Right ventricle myocardium superior (tissue), 1 donor: ENCODE measurements around the gene BCR. TPM values are rescaled to one million over a fixed set of nuclear protein-coding genes. Genes with fewer than 3 reads are reported as not detected.

Experiments used
- ATAC-seq: fragments of 200-7000 bp; cut with Tn5 transposase; one replicate; pipeline ENCODE4 v1.9.1; 2020; ENCODE audit warnings: mild to moderate bottlenecking; ENCODE audit not compliant: poor library complexity
- DNase-seq: peaks from one replicate; pipeline ENCODE4 v3.0.0-alpha.2; 2020
- intact Hi-C: fragments of 100-400 bp; cut with DNase I; formaldehyde crosslinking; loops from one replicate; pipeline ENCODE4 v1.11.2; 2022
- total RNA-seq: library from RNA; stranded (reverse); fragmentation: NEBNext Ultra II Directional; extraction: Animal tissue kit (Norgen Biotek cat#: 25700); gene quantifications from one replicate; pipeline ENCODE4 v1.2.1, GENCODE V29; 2021
- donor health status: DM: no; HTN: yes; CAD: no; lungs with severe emphysema.

BCR gene
- total RNA-seq, 1 donor from 2014 or later: 28.2 TPM

DNA sequence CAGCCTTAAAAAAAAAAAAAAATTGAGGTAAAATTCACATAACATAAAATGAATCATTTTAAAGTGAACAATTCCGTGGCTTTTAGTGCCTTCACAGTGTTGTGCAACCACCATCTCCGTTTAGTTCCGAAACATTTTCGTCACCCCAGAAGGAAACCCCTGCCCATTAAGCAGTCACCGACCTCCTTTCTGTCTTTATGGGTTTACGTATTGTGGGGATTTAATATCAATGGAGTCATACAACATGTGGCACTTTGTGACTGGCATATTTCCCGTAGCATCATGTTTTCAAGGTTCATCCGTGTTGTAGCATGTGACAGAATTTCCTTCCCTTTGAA lies 65.5 kb downstream of the BCR start:
- intact Hi-C loops: no loop called here
- ATAC-seq: no peak

DNA sequence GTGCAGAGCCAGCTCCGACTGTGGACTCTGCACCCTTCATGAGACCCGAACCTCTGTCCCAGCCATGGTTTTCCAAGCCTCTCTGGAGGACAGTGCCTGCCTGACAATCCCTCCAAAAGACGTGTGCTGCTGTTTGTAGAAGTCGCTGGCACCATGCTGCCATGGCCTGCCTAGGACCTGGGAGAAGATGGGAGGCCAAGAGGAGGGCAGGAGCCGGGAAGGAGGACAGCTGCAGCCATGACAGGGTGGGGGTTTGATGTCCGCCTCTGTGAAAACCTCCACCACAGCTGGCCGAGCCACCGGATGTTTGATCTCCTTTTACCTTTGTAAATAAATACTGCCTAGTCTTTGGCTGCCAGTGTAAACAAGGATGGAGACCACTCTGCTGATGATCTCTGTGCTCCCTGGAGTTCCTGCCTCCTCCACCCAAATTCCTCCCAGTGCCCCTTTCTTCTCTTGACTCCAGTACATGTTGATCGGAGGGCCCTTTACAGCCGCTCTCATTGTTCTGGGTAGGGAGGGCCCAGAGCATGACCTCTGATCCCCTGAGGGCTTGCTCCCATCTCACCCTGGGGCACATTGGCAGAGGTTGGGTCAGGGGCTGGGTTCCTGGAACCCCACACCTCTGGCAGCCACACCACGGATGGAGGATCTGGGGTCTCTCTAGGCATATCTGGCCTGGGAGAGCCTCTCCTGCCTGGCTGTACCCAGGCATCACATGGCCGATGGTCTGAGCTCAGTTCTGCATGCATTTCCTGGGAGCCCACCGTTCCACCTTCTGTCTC lies 66.9 kb downstream of the BCR start:
- intact Hi-C loops: no loop called here
- no peak for DNase-seq
- no peak for ATAC-seq

More for the DNA sequence above, 65.5 kb downstream of the BCR start:
- no peak for DNase-seq

DNA sequence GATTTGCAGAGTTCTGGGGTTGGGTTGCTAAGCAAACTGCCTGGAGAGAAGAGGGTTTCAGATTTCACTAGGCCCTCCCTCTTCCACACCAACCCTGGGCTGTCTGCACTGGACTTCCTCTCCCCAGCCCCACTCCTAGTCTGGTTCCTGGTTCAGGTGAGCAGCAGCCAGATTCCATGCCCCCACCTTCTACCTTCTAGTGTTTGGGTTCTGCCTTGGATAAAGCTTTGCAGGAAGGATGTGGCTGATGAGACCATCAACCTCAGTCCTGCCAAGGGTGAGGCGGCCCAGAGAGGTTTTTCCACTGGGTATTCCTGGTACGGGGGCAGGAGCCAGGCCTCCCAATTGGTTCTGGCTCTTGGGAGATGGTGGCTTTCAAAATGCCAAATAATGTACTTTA lies 68.3 kb downstream of the BCR start:
- intact Hi-C loops: no loop called here
- no peak for DNase-seq
- ATAC-seq: no peak

DNA sequence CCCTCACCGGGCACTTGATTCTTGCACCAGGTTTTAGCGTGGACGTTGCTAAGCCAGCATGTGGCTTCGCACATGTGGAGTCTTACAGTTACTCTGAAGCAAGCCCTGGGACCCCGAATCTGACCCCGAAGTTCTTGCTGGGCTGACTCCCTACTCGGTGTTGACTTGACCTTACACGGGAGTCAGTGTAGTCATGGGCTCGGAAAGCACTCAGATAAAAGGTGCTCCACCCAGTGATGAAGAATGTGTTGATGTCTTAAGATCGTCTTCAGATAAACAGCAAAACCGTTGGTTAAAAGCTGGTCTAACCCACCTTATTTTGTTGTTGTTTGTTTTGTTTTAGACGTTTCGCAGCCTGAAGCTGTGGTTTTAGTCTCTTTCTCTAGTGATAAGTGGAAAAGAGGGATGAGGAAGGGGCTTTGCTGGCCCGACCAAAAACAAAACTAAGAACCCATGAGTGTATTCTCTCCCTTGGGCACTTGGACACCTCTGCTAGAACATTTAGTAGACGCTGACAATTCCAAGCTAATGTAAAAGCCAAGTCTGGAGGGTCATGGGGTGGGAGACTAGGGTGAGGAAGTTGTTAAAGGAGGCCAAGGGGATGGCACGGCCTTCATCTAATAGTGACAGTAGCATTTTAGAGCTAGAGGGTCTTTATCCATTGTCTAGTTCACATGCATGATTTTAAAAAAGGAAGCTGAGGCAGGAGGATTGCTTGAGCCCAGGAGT lies 69.9 kb downstream of the BCR start:
- DNase-seq (no peak), ATAC-seq (no peak)
- intact Hi-C loops: no loop called here

DNA sequence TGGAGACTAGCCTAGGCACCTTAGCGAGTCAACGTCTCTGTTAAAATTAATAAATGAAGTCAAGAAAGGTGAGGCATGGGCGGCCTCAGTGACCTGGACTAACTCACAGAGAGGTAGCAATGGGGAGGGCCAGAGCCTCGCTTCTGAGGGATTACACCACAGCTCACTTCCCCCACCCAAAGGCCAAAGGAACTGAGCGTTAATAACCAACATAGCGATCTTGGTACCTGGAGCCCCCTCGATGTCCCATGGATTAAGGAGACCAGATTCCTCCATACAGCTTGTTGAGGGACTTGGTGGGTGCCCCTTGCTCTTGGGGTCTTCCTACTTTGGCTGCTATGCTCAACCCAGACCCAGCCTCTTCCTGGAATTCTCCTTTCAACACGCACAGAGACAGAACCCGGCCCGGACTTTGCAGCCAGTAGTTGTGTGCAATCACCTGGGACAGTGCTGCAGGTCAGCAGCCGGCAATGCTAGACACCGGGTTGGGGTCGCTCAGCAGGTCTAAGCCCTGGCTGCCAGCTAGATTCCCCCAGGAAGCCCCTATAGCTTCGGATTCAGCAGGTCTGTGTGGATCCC lies 70.6 kb downstream of the BCR start:
- DNase-seq: no peak
- intact Hi-C loops: no loop called here
- no peak for ATAC-seq

DNA sequence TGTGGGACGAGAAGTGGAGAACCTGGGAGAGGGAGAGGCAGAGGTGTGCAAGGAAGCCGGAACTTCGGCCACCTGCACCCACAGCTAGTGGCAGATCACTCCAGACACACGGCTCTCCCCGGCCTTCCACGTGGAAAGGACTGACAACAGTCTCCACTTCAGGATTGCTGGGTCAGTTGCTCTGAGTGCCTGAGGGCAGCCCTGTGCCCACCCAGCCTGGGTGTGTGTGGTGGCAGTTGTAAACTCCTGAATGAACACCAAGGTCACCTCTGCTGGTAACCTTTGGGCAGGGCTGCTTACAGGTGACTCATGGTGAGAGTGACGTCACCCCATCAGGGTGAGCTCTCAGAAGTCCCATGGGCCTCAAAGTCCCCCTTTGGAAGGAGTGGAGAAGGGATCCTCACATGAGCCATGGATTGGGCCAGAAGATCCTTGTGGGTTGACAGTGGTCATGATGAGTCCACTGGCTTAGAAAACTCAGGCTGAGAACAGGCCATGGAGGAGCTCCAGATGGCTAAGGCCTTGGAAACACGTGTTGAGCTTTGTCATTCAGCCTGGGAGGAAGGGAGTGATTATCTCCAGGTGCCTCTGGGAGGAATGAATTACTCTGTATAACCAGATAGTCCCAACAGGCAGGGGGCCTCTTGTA lies 71.3 kb downstream of the BCR start:
- DNase-seq (no peak), ATAC-seq (no peak)
- intact Hi-C loops: no loop called here

DNA sequence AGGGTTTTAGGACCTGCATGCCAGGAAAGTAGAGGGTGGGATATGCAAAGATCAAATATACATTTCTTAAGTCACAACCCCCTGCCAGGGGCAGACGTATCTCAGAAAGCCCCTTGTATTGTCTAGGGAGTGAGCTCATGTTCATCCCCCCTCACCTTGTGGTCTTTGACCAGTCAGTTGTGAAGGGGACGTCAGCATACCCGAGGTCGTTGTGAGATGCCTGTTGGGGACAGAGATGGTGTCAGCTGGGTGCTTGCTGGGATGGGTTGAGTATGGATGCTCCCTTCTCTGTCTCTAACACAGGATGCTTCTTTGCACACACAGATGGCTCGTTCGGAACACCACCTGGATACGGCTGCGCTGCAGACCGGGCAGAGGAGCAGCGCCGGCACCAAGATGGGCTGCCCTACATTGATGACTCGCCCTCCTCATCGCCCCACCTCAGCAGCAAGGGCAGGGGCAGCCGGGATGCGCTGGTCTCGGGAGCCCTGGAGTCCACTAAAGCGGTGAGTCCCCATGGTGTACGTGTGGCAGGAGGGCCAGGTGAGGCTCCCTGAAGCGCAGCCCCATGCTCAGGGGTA lies 73.3 kb downstream of the BCR start:
- DNase-seq (no peak), ATAC-seq (no peak)
- intact Hi-C loops: no loop called here

DNA sequence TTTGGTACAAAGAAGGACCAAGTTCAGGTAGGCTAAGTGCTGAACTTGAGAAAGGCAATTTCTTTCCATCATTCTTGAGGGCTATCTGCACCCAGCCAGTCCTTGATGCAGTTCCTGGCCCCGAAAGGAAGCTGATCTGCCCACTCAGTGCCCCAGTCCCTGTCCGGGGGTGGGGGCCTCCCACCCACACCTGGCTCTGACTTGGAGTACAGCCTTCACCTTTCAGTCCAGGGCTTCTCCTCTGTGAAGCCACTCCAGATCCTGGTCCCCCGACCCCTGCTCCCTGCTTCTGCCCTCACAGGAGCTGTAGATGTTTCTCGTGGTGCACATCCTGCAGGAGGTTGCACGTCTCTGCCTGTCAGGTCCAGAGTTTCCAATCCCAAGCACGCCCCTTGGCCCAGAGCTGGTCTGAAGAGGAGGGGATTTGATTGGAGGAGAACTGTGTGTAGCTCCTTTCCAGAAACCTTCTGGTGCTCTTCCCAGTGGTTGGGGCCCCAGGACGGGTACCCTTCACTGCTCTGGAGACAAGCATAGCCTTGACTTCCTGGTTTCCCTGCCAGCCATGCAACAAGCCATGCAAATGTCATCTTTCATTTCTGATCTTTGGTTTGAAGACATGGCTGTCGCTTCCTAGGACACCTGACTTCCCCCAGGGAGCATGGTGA lies 75.3 kb downstream of the BCR start:
- intact Hi-C loops: no loop called here
- no peak for ATAC-seq

DNA sequence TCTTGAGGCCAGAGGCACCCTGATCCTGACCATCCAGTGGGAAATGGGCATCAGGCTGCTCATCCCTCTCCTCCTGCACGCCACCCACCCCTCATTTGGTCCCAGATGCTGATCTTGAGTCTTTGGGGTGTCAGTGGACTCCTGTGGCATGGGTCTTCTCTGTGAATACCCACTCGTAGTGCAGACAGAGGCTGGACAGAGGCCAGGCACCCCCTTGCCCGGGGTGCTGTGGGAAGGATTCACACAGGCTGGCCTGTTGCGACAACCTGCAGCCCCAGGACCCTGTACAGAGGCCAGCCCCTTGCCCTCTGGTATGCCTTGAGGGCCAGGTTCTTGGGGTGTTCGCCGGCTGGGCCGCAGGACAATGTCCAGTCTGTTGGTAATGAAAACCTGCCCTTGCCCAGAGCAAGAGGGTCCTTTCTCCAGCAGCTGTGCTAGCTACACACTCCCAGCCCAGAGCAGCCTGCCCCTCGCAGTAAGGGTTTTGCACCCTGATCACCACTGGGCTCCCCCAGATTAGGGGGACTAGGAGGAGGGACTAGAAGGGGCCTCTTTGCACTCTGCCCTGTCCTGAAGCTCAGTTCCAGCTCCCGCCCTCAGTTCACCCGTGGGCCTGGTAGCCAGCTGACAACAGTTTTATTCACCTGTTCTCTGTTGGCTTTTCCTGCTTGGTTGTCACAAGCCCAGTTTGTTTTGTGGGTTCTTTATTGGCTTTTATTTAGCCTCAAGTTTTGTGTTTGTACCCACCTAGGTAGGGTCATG lies 76.0 kb downstream of the BCR start:
- intact Hi-C loops: no loop called here
- ATAC-seq: no peak

More for the DNA sequence above, 75.3 kb downstream of the BCR start:
- no peak for DNase-seq

DNA sequence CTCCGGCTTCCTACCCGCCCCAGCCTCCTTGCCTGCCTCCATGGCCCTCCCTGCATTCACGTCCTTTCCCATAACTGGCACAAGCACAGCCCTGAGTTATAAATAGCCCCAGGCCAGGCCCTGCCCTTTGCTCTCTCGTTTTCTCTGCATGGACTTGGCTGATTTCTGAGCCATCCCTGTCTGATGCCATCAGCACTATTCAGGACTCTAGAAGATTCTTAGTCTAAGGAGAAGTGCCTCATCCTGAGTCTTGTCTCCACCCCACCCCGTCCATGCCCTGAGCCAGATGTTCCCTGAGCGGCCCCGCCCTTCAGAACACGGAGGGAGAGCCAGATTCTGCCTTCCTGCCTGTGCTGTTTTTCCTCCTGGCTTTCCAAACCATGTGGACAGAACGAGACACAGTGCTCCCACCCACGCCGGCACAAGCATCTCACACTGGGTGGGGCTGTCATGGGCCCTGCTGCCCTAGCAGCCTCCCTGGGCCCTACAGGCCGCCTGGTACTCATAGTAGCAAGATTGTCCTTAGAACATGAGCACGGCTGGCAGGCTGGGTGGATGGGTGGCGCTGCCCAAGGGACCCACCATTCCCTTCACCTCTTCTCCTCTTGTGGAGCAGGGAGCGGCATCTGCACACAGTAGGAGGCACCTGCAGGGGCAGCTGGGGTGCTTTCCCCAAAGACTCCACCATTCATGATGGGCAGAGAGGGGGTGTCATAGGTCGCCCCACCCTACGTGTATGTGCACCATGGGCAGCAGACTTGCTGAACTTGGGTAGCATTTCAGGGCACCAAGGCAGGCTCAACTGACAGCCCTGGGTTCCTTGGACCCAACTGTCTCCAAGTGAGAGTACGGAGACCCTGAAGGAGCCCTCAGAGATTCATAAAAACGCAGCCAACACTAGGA lies 76.9 kb downstream of the BCR start:
- intact Hi-C loops: no loop called here
- DNase-seq: peak; percentile 75
- ATAC-seq: peak; percentile 86

More for the DNA sequence above, 76.0 kb downstream of the BCR start:
- DNase-seq: no peak

DNA sequence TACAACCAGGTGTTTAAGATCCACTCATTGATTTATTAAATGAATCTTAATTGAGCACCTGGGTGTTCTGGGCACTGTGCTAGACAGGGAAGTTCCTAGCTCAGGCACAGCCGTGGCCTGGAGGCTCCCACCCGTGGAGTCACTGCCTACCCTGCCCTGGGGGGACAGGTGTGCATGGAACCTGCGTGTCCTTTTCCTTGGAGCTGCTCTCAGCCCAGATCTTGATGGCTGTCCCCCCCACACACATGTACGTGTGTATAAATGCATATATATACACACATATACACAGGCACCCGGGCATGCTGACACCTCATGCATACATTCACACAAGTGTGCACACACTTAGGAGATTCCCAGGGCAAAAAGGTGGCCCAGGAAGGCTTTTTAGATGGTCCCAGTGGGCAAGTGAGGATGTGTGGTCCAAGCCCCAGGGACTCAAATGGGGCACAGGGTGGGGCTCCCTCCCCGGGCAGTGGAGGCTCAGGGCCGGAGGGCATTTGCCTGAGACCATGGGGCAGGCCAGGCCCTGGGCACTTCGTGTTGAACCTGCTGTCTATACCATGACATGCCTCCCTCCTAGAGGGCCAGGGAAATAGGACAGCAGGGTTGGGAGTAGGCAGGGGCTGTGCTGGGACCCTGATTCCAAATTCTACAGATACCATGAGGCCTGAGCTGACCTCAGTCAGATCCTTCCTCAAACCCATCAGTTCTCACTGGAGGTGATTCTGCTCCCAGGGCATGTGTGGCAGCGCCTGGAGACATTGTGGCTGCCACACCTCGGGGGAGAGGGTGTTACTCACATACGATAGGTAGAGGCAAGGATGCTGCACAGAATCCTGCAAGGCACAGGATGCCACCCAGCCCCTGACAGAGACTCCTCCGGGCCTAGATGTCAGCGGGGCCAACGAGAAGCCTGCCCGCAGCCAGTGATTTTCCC lies 77.8 kb downstream of the BCR start:
- intact Hi-C loops: no loop called here
- ATAC-seq (no peak), DNase-seq (no peak)

DNA sequence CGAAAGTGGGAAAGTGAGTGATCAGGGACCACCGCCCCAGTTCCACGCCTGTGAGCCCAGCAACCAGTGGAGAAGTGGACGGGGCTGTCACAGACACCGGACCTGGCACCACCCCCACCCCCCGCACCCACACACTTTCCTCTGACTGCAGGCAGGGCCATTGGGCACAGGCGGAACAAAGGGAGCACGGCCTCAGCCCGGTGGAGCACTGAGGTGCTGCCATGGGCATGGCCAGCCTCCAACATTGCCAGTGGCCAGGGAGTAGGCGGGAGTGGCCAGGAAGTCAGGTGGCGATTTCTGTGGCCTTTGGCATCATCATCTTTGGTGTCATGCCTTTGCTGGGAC lies 78.5 kb downstream of the BCR start:
- no peak for DNase-seq
- intact Hi-C loops: no loop called here

DNA sequence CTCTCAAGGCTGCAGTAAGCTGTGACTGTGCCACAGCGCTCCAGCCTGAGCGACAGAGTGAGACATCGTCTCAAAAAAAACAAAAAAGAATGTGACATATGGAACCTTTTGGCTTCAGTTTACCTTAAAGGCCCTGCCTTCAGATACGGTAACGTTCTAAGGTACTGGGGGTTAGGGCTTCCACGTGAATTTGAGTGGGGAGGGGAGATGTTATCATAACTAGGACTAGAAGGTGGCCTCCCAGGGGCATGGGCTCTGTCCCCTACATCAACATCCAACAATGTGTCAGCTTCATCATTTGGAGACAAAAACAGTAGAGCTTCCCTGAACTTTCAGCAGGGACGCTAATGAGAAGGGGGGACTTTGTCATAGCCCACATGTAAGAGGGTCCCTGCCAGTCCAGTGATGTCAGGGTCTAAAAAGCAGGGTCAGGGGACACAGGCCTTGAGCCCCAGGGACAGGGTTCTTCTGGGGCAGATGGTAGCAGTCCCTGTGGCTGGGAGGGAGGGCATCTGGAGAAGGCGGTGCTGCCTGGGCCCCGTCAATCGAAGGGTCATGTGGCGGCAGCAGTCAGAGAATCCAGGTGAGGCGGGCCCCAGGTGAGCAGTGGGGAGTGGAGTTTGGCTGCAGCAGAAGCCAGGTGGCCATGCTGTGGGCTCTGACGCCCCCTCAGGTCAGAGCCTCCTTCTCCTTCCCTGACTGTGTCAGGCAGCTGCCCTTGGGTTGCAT lies 79.8 kb downstream of the BCR start:
- ATAC-seq: no peak
- no peak for DNase-seq
- intact Hi-C loops: no loop called here

More for the DNA sequence above, 78.5 kb downstream of the BCR start:
- ATAC-seq: no peak

DNA sequence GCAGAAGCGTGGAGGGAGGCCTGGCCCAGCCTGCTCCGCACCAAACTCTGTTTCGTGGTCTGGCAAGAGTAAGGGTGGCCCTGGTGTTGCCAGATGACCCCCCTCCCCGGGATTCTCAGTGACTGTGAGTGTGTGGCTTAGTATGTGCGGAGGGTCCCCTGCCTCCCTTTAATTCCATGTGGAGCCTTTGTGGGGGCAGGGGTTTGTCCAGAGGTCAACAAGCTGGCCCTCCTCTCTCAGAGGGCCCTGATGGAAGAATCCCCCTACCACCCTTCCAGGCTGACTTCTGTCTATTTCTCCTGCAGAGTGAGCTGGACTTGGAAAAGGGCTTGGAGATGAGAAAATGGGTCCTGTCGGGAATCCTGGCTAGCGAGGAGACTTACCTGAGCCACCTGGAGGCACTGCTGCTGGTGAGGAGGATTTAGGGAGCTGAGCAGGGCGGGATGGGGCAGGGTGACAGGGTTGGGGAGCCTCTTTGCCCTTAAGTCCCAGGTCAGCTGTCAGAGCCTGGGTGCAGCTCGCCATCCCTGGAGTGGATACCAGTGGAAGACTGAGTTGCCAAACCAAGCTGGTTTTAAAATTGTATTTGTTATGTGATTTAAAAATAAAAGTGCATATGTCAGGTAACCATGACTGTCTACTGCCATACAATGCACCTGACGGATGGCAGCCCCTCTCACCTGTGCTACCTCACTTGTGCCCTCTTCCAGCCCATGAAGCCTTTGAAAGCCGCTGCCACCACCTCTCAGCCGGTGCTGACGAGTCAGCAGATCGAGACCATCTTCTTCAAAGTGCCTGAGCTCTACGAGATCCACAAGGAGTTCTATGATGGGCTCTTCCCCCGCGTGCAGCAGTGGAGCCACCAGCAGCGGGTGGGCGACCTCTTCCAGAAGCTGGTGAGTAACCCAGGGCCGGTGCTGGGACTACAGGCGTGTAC lies 80.6 kb downstream of the BCR start:
- intact Hi-C loops: no loop called here

More for the DNA sequence above, 80.6 kb downstream of the BCR start:
- DNase-seq (no peak), ATAC-seq (no peak)
